Right forelimb (tissue), 1 donor: ENCODE results near the gene ZFHX3.

Experiments used
- DNase-seq: peaks from one replicate; pipeline ENCODE4 v3.0.0-alpha.2; 2018

ZFHX3 gene

DNA sequence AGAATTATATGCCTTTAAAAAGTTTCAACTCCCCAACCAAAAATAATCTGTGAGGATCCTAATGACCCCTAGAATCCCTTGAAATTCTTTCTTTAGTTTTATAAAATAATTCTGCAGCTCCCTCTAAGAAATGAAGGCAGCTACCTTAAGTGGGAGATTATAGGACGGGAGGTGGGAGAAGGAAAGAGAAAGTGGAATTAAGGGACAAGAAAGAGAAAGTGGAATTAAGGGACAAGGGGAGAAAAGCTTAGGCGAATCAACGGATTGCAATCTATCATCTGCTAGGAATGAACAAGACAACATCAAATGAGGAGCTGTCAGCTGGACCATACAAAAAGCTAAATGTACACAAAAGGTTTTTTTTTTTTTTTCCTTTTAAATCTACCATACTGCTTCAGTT, 262.0 kb downstream of the ZFHX3 start:
- DNase-seq, result no peak

DNA sequence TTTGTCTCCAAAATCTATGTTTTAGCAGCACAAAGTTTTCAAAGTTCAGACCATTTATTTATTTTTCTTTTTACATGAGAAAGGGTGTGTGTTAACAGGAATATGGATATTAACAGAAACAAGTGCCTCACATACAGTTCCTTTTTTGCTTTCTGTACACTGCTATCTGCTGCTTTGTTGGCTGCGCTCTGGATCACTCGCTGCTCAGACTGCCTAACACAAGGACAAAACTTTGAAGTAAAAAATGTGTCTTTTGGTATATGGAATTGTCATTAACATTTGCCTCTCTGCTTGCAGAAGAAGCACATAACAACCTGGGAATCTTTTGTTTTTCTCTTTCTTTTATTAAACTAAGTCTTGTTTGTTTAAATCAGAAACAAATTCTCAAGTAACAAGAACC, 262.8 kb downstream of the ZFHX3 start:
- DNase-seq, result no peak

DNA sequence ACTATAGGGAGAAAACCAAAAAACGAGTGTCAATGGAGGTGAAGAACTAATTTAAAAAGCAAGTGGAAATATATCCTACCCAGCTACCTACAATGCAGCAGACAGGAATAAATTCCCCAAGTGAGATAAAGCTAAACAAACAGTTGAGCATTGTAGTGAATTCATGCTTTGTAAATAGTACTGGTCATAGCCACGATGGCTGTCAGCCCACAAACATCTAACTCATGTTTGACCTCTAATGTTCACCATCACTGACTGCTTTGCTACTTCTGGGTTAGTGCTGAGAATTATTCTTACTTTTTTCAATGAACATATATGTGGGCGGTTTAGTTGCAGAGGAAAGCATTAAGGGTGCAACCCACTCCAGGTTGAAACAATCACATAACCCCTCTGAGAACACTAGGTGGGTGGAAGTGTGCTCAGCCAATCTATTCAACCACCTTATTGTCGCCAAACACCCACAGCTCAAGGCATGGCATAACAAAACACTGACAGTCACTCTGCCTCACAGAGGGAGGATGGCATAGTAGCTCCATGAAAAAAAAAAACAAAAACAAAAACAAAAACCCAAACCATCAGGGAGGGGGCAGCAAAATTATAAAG, 264.1 kb downstream of the ZFHX3 start:
- DNase-seq, result no peak

DNA sequence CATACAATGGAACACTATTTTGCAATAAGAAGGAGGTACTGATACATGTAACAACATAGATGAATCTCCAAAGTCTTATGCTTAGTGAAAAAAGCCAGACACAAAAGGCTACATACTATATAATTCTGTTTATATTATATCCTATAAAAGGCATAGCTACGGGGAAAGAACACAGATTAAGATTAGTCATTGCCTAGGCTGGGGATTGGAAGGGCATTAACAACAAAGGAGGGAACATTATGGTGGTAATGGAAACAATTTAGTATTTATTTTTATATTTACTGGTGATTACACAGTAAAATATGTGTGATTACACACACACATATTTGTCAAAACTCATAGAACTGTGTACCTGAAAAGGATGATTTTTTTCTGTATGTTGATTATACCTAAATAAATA, 278.1 kb downstream of the ZFHX3 start:
- DNase-seq, result no peak

DNA sequence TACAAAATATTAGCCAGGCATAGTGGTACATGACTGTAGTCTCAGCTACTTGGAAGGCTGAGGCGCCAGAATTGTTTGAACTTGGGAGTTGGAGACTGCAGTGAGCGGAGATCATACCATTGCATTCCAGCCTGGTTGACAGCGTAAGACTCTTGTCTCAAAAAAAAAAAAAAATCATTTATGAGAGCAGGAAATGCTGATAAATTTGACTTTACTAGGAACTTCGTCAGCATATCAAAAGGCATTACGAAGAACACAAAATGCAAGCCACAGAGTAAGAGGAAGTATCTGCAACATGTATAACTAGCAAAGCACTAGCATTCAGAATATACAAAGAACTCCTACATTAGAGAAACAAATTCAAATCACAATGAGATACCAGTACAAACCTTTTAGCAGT, 279.3 kb downstream of the ZFHX3 start:
- DNase-seq, result no peak

DNA sequence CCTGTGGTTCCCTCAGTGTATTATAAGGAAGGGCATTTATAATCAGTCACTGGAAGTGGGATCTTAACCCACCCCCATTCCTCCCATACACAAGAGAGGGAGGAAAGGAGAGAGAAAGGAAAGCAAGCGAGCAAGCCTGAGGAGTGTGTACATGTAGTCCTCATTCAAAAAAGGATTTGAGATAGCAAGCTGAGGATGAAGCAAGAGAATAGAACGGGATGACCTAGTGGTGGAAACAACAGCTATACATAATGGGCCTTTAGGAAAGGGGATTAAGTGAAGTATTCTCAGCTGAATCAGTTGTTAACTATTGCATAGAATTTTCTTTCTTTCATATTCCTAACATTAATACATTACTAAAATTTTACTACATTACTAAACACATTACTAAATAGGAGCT, 281.4 kb downstream of the ZFHX3 start:
- DNase-seq, result no peak

DNA sequence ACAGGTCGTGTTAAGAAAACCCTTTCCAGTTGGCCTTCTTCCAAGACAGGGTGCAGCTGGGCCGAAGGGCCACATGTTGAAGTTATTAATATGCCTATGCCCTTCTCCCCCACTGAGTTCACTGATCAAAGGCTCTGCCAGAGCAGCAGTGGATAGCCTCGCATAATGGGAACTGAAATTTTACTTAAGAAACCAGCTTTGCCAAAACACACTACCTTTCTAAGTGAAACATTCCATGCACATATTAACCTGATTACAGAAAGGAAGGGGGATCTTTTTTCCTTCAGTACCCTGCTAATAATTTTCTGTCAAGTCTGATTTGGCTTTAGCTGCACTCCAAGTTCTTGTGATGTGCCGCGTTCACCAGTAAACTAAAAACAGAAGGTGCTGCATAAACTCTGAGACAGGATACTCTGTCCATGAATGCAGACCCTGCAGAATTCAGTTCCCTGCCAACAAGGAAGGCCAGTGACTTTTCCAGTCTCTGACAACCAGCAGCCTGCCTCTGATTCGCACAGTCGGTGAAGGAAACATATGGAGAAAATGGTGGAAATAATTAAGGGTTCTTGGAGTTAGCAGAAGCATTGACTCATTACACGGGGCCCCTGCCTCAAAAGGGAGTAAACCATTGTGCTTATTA, 283.8 kb downstream of the ZFHX3 start:
- no peak for DNase-seq

DNA sequence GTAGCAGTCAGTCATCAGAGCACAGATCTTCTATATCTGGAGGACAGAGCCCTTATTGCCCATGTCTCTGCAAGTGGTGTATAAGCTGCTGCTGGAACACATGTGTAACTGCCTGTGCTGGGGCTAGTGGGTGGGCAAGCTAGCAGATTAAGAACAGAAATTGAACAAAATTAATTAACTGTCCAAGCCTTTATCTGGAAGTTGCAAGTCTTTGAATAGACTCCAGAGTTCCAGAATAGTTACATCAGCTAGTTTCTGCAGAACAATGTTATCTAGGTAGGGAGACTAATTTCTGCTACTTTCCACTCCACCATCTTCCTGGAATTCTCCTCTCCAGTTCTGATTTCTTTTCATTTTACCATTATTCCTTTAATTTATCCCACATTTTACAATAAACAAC, 287.3 kb downstream of the ZFHX3 start:
- no peak for DNase-seq

DNA sequence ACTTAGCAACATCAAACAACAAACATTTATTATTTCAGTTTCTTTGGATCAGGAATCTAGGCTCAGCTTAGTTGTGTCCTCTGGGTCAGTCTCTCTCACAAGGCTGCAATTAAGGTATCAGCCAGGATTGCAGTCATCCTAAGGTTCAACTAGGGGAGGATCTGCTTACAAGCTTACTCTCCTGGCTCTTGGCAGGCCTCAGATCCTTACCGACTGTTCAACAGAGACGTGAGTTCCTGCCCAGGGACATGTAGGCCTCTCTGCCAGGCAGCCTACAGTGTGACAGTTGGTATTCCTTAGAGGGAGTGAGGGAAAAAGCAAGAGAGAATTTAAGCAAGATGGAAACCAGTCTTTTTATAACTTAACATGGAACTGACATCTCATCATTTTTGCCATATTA, 294.0 kb downstream of the ZFHX3 start:
- DNase-seq, result no peak

DNA sequence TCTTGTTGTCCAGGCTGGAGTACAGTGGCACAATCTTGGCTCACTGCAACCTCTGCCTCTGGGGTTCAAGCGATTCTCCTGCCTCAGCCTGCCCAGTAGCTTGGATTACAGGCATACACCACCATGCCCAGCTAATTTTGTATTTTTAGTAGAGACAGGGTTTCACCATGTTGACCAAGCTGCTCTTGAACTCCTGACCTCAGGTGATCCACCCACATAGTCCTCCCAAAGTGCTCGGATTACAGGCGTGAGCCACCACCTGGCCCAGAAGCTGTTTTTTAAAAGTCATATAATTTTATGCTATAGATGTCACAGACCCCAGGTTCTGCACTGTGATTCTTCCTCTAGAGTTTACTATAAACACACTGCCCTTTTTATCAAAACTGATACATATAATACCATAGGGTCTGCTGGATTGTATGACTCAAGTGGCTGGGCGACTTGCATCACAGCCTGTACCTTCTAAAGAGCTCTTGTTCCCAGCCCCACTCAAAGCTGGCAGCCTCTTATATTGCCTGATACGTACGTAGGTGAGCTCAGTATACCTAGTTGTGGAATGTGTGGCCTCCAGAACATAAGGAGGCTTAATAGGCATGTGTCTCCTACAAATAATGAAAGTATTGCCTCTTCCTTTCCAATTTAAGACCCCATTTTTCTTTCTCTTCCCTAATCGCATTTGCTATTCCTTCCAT, 295.8 kb downstream of the ZFHX3 start:
- no peak for DNase-seq

DNA sequence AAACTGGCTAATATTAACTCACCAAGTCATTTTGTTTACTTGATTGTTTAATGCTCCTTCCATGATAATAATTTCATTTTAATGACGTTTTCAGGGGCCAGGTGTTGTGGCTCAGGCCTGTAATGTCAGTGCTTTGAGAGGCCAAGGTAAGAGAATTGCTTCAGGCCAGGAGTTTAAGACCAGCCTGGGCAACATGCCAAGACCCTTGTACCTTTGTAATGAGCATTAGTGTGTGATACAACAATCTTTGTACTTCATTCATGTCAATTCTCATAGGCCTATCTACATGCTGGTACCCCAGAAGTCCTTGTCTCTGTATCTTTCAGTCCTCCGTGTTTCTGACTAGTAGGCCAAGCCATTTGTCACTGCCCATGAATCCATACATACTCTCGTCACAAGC, 296.9 kb downstream of the ZFHX3 start:
- DNase-seq, result no peak

DNA sequence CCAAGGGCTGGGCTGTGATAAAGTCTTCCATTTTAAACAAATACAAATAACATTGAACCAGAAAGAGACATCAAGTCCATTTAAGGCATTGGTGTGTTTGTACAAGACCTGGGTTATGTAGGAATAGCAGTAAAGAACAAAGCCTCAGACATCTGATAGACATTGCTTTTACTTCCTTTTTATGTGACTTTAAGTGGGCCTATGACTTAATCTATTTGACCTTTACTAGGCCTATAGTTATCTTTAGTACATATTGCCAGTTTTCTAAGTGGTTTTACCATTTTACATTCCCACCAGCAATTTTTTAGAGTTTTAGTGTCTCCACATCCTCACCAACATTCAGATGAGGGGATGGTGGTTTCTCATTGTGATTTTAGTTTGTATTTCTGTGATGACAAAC, 298.8 kb downstream of the ZFHX3 start:
- DNase-seq, result no peak

DNA sequence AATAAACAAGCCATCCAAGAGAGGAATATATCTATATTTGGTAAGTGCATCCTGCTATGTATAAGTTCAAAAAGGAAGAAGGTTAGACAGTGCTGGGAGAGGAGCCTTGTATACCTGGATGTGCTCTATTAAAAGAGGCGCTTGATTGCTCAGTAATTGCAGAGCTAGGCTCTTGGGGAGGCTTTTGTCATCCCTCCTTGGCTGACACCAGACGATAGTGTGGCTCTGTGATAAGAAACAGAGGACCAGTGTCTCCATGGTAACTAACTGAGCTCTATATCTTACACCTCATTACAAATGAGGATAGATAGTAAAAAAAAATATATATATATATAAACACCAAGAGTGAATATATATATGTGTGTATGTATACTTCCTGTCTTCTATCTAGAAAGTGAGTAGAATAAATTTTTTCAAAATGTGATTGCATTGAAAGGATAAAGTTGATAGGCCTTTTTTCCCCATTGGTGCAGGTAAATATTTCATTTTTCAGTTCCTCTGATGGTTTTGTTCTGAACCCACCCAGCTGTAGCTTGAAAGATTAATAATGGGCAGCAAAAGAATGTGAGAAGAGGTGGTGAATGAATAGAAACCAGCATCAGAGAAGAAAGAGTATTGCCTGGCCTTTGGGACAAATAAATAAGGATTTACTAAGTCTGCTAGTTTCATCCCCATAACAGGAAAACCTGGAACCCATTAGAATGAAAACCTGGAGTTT, 303.7 kb downstream of the ZFHX3 start:
- DNase-seq, result no peak

DNA sequence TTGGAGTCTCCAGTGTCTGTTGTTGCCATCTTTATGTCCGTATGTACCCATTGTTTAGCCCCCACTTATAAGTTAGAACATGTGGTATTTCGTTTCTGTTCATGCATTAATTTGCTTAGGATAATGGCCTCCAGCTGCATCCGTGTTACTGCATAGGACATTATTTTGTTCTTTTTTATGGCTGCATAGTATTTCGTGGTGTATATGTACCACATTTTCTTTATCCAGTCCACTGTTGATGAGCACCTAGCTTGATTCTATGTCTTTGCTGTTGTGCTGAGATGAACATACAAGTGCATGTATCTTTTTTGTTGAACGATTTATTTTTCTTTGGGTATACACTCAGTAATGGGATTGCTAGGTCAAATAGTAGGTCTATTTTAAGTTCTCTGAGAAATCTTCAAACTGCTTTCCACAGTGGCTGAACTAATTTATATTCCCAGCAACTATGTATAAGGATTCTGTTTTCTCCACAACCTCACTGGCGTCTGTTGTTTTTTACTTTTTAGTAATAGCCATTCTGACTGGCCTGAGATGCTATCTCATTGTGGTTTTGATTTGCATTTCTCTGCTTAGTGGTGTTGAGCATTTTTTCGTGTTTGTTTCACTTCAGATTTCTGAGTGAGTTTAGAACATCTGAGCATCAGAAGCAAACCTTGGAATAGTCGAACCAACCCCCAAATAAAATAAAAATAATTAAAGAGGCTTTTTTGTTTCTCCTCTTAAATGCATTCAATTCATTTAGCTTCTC, 304.7 kb downstream of the ZFHX3 start:
- DNase-seq, result no peak

DNA sequence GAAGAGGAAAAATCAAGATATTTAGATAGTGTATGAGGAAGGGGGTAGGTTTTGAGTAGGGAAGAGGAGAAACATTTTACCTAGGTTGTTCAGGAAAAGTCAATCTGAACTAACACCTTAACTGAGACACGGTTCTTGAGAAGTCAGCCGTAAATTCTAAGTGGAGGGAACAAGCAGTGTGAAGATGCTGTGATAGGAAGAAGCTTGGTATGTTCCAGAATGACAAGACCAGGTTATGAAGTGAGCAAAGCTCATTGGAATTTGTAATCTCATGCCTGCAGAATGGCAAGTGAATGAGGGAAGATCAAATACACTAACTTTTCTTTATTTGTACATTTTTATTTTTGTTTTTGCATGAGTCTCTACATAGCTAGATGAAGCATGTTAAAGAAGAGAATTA, 307.6 kb downstream of the ZFHX3 start:
- no peak for DNase-seq

DNA sequence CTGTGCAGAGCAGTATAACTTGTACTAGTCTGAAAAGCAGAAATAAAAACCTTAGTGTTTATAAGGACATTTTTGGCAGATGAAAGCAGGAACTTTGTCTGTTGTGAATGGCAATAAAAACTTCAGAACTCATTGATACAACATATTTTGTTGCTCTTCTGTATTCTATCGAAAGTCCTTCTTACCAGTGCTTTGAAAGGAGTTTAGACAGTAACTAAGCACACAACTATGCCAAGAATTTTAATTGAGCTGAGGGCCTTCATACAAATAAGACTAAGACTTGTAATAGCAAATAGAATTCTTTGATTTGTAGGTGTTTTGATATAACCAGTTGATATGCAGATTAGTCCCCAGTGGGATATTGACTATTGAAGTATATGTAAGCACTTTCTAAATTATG, 308.4 kb downstream of the ZFHX3 start:
- DNase-seq, result no peak

DNA sequence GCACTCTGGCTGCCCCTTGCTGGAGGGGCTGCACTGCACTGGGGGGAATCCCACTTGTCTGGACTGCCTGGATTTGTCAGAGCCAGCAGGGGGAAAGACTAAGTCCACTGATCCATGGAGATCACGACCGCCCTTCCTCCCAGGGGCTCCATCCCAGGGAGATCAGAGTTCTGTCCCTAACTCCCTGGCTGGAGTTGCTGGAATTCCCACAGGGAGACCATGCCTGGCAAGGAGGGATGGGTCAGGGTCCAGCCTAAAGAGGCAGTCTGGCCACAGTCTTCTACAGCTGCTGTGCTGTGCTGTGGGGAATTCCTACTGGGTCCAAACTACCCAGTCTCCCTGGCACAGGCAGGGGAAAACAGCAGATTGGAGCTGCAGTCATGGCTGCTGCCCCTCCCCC, 311.9 kb downstream of the ZFHX3 start:
- DNase-seq, result no peak
